ENCODE data around the gene ACTL6B.

ACTL6B gene

DNA sequence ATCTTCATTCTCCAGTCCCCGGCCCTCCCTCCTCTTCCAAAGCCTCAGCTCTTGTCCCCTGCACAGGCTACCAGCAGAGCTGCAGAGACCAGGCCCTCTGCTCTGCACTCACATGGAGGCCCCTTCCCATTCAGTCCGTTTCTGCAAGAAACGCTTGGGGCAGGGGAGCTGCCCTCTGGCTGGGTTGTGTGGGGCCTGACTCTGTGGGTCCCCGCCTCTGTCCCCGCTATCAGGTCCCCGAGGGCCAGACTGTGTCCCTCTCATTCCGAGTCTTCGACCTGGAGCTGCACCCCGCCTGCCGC lies 52.6 kb downstream of the ACTL6B start:
- Histone ChIP-seq H3K27me3 (ENCODE audit: low read depth, low read length) (no peaks in the 10 kb centered on the region), H3K27ac (ENCODE audit: low read length) (no peak overlapping the region), H3K36me3 (ENCODE audit: control insufficient read depth in 1 of 2, insufficient read depth in 2 of 2, low read length in 2 of 2) (no peaks in the 10 kb centered on the region), H3K4me1 (ENCODE audit: control insufficient read depth in 1 of 2, insufficient read depth in 2 of 2, low read length in 2 of 2) (peaks cover 0 to 28% of the 10 kb centered on the region in 2 donors), H3K4me3 (ENCODE audit: low read depth in 1 of 2, low read length in 2 of 2) (peak overlapping the region; percentile 48 to 60), H3K9me3 (ENCODE audit: control insufficient read depth in 1 of 2, low read length in 2 of 2) (no peaks in the 10 kb centered on the region)

DNA sequence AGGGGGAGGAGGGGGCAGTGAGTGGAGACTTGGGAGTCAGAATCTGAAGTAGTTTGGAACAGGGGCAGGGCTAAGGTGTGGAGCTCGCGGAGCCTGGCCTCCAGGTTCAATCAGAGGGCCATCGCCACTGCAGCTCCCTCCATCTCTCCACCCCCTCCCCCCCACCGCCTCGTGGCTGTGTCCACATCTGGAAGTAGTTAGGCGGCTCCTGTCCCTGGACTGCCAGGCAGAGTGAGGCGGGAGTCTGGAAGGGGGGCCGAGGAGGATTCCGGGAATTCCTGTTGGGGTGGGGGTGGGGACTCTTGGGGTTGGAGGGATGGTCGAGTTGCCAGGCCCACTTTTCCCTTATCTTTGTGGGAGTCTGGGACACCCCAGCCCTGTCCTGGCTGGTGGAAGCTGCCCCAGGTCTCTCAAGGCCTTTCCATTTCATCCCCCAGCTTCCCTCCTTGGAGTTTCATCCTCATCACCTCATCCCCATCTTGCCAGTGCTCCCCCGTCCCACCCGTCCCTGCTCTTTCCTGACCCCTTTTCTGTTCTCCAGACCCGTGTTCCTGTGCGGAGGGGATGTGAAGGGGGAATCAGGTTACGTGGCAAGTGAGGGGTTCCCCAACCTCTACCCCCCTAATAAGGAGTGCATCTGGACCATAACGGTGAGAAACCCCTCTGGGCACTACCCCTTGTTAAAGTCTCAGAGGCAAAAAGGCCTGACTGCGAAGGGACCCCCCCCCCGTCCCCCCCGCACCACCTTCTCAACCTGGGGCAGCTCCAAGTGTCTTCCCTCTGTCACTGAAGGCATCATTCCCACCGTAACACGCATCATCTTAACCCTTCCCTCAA lies 53.1 kb downstream of the ACTL6B start:
- no peaks in the 10 kb centered on the region for H3K27me3 ChIP-seq (ENCODE audit: low read depth, low read length)
- H3K4me1 ChIP-seq (ENCODE audit: control insufficient read depth in 1 of 2, insufficient read depth in 2 of 2, low read length in 2 of 2), result peaks cover 0 to 28% of the 10 kb centered on the region in 2 donors
- no peaks in the 10 kb centered on the region for H3K9me3 ChIP-seq (ENCODE audit: control insufficient read depth in 1 of 2, low read length in 2 of 2)
- H3K27ac ChIP-seq (ENCODE audit: low read length), result no peak overlapping the region
- no peaks in the 10 kb centered on the region for H3K36me3 ChIP-seq (ENCODE audit: control insufficient read depth in 1 of 2, insufficient read depth in 2 of 2, low read length in 2 of 2)
- peak overlapping the region; percentile 48 to 60 for H3K4me3 ChIP-seq (ENCODE audit: low read depth in 1 of 2, low read length in 2 of 2)

DNA sequence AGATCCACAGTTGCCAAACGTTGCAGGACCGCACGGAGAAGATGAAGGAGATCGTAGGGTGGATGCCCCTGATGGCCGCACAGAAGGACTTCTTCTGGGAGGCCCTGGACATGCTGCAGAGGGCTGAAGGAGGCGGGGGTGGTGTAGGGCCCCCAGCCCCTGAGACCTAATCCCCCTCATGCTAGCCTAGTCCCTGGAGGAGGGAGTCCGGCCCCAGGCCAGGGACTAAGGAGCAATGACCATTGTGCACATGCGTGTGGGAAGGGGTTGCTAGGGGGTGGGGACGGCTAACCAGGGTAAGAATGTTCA lies 55.6 kb downstream of the ACTL6B start:
- H3K4me3 ChIP-seq (ENCODE audit: low read depth in 1 of 2, low read length in 2 of 2), result no peak overlapping the region
- H3K4me1 ChIP-seq (ENCODE audit: control insufficient read depth in 1 of 2, insufficient read depth in 2 of 2, low read length in 2 of 2), result peaks cover 0 to 25% of the 10 kb centered on the region in 2 donors
- H3K27ac ChIP-seq (ENCODE audit: low read length), result no peak overlapping the region
- no peaks in the 10 kb centered on the region for H3K27me3 ChIP-seq (ENCODE audit: low read depth, low read length)
- no peaks in the 10 kb centered on the region for H3K36me3 ChIP-seq (ENCODE audit: control insufficient read depth in 1 of 2, insufficient read depth in 2 of 2, low read length in 2 of 2)
- no peaks in the 10 kb centered on the region for H3K9me3 ChIP-seq (ENCODE audit: control insufficient read depth in 1 of 2, low read length in 2 of 2)

GRCh38 chr7:100599911-100600729 lies 56.1 kb downstream of the ACTL6B start:
- no peak overlapping the region for H3K27ac ChIP-seq (ENCODE audit: low read length)

DNA sequence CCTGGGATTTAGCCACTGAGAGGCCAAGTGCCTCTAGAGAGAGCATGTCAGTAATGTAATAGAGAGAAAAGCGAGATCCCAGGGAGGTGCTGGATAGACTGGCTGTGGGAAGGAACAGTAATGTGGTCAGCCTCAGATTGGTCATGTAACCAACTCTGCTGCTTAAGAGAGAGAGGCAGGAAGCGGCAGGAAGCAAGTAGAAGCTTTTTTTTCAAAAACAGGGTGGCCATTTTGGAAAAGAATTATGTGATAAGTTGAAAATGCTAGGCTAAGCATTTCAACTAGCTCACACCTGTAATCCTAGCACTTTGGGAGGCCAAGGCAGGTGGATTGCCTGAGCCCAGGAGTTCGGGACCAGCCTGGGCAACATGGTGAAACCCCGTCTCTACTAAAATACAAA lies 57.8 kb downstream of the ACTL6B start:
- Histone ChIP-seq H3K36me3 (ENCODE audit: control insufficient read depth in 1 of 2, insufficient read depth in 2 of 2, low read length in 2 of 2) (no peaks in the 10 kb centered on the region), H3K9me3 (ENCODE audit: control insufficient read depth in 1 of 2, low read length in 2 of 2) (no peaks in the 10 kb centered on the region), H3K27ac (ENCODE audit: low read length) (no peak overlapping the region), H3K4me1 (ENCODE audit: control insufficient read depth in 1 of 2, insufficient read depth in 2 of 2, low read length in 2 of 2) (peaks cover 0 to 12% of the 10 kb centered on the region in 2 donors), H3K4me3 (ENCODE audit: low read depth in 1 of 2, low read length in 2 of 2) (no peak overlapping the region), H3K27me3 (ENCODE audit: low read depth, low read length) (no peaks in the 10 kb centered on the region)

More at GRCh38 chr7:100599911-100600729, 56.1 kb downstream of the ACTL6B start:
- Histone ChIP-seq H3K27me3 (ENCODE audit: low read depth, low read length) (no peaks in the 10 kb centered on the region), H3K4me1 (ENCODE audit: control insufficient read depth in 1 of 2, insufficient read depth in 2 of 2, low read length in 2 of 2) (peaks cover 0 to 20% of the 10 kb centered on the region in 2 donors), H3K4me3 (ENCODE audit: low read depth in 1 of 2, low read length in 2 of 2) (no peak overlapping the region), H3K36me3 (ENCODE audit: control insufficient read depth in 1 of 2, insufficient read depth in 2 of 2, low read length in 2 of 2) (no peaks in the 10 kb centered on the region), H3K9me3 (ENCODE audit: control insufficient read depth in 1 of 2, low read length in 2 of 2) (no peaks in the 10 kb centered on the region)

DNA sequence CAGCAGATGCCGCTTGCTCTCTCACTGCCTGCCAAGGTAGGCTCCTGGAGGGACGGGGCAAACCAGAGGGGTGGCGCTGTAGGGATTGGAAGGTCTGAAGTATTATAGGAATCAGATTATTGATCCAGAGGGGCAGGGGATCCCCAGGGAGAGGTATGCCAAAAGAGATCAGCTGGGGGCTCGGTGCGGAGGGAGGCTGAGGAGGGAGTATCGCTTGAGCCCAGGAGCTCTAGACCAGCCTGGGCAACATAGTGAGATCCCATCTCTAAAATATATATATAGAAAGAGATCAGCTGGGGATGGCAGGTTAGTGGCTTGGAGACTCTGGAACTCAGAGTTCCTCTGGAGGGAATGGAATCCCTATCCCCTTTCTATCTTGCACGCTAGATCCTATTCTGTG lies 61.1 kb downstream of the ACTL6B start:
- H3K4me3 ChIP-seq (ENCODE audit: low read depth in 1 of 2, low read length in 2 of 2), result no peak overlapping the region
- no peak overlapping the region for H3K27ac ChIP-seq (ENCODE audit: low read length)
- H3K9me3 ChIP-seq (ENCODE audit: control insufficient read depth in 1 of 2, low read length in 2 of 2), result no peaks in the 10 kb centered on the region
- H3K4me1 ChIP-seq (ENCODE audit: control insufficient read depth in 1 of 2, insufficient read depth in 2 of 2, low read length in 2 of 2), result no peaks in the 10 kb centered on the region
- no peaks in the 10 kb centered on the region for H3K36me3 ChIP-seq (ENCODE audit: control insufficient read depth in 1 of 2, insufficient read depth in 2 of 2, low read length in 2 of 2)
- H3K27me3 ChIP-seq (ENCODE audit: low read depth, low read length), result no peaks in the 10 kb centered on the region
